OCI-LY7 (cell line): ENCODE measurements around the gene ETS2. TPM values are rescaled to one million over a fixed set of nuclear protein-coding genes. Genes with fewer than 3 reads are reported as not detected.

Experiments
- BruUV-seq: library from RNA; stranded (reverse); fragments of 400-500 nt; replicated peaks from 2 replicates; lab custom pipeline; 2021; lab: Mats Ljungman, UMichigan
- CTCF ChIA-PET: fragments of 300-600 bp; sonication (Branson Sonifier 250); formaldehyde crosslinking; loops from one replicate; lab custom pipeline; 2022; ENCODE audit warnings: antibody characterized with exemption; ENCODE audit not compliant: unreplicated experiment; lab: Charles Lee
- POLR2A ChIA-PET: fragments of 300-600 bp; sonication (Branson Sonifier 250); formaldehyde crosslinking; loops from one replicate; lab custom pipeline; 2022; ENCODE audit warnings: antibody characterized with exemption; lab: Charles Lee
- DNase-seq: peaks from one replicate; pipeline ENCODE4 v3.0.0-alpha.2; 2015; ENCODE audit warnings: low spot score
- H2AFZ ChIP-seq: fragments of 200-600 bp; sonication (generic), shearing (Covaris generic); 2 replicates; pipeline ENCODE4 v1.6.1; 2014; ENCODE audit warnings: mild to moderate bottlenecking, antibody characterized with exemption, low read length, moderate library complexity
- H3K27ac ChIP-seq: fragments of 200-600 bp; sonication (generic); 2 replicates; pipeline ENCODE4 v1.5.1; 2014; ENCODE audit warnings: mixed run types, low read depth, mild to moderate bottlenecking, moderate library complexity, low read length, inconsistent platforms; ENCODE audit not compliant: poor library complexity, severe bottlenecking
- H3K36me3 ChIP-seq: fragments of 200-600 bp; sonication (generic); 2 replicates; pipeline ENCODE4 v1.6.1; 2014; ENCODE audit warnings: mild to moderate bottlenecking, antibody characterized with exemption, low read length, moderate library complexity, mixed read lengths; ENCODE audit not compliant: insufficient read depth
- H3K4me1 ChIP-seq: fragments of 200-600 bp; sonication (generic); 2 replicates; pipeline ENCODE4 v1.5.1; 2014; ENCODE audit warnings: mild to moderate bottlenecking, low read length; ENCODE audit not compliant: insufficient read depth, poor library complexity, severe bottlenecking
- H3K4me2 ChIP-seq: fragments of 200-600 bp; sonication (generic); 2 replicates; pipeline ENCODE4 v1.6.1; 2014; ENCODE audit warnings: mild to moderate bottlenecking, low read length
- H3K4me3 ChIP-seq: fragments of 200-600 bp; sonication (generic); 2 replicates; pipeline ENCODE4 v1.5.1; 2014; ENCODE audit warnings: mild to moderate bottlenecking, low read depth, low read length; ENCODE audit not compliant: poor library complexity, severe bottlenecking
- H3K79me2 ChIP-seq: fragments of 200-600 bp; sonication (generic); 2 replicates; pipeline ENCODE4 v1.6.1; 2016; ENCODE audit warnings: low read depth, mild to moderate bottlenecking, low read length, moderate library complexity, mixed read lengths; ENCODE audit not compliant: insufficient read depth
- H3K9me2 ChIP-seq: fragments of 200-600 bp; sonication (generic); 2 replicates; pipeline ENCODE4 v1.6.1; 2016; ENCODE audit warnings: mild to moderate bottlenecking, low read length, mixed read lengths; ENCODE audit not compliant: insufficient read depth
- H3K9me3 ChIP-seq: fragments of 200-600 bp; sonication (generic); 2 replicates; pipeline ENCODE4 v1.6.1; 2014; ENCODE audit warnings: mild to moderate bottlenecking, mixed run types, low read length, mixed read lengths
- H4K20me1 ChIP-seq: fragments of 200-600 bp; sonication (generic); 2 replicates; pipeline ENCODE4 v1.6.1; 2014; ENCODE audit warnings: mild to moderate bottlenecking, antibody characterized with exemption, low read length, moderate library complexity, mixed read lengths; ENCODE audit not compliant: insufficient read depth
- CTCF ChIP-seq: fragments of 200-600 bp; sonication (generic); conservative IDR thresholded peaks from 2 replicates; pipeline ENCODE4 v1.5.1; 2014; ENCODE audit warnings: mild to moderate bottlenecking, antibody characterized with exemption, low read length, moderate library complexity, mixed read lengths
- EZH2phosphoT487 ChIP-seq: fragments of 200-600 bp; sonication (generic); IDR thresholded peaks from 2 replicates; pipeline ENCODE4 v1.6.1; 2018; ENCODE audit warnings: low read depth, borderline replicate concordance, mild to moderate bottlenecking, mixed run types, antibody characterized with exemption, low read length, moderate library complexity, mixed read lengths
- intact Hi-C: fragments of 100-400 bp; cut with micrococcal nuclease; formaldehyde crosslinking; loops from one replicate; pipeline ENCODE4 v1.10.0; 2022; ENCODE audit not compliant: unreplicated experiment
- total RNA-seq, 2 experiments: library from RNA; depleted of rRNA in 1 of 2; stranded (reverse); fragments of >200 nt in 1 of 2; shearing (Covaris generic) in 1 of 2; gene quantifications; 2 replicates each; pipeline ENCODE4 v1.2.3, GENCODE V29; 2014 to 2022

ETS2 gene
- total RNA-seq, 2 experiments from 2014 or later, result 9.8 to 24.1 TPM

DNA sequence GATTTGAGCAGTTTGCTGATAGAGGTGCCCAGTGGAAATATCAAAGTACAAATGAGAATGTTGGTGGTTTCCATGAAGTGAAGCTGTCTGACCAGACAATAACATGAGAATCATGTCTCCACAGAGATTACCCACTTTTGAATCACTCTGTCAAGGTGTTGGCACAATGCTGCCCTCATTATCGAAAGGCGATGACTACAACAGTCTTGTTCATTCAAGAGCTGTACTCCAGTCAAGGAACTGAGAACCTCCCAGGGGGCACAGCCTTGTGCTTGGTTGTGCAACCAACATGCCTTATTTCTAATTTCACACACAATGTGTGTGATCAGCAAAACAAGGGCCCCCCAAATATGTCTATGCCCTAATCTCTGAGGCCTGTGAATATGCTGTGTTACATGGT lies 35.7 kb downstream of the ETS2 start:
- H3K9me3 ChIP-seq, result no peaks in the 10 kb centered on the region
- TF ChIP-seq CTCF, result no peak
- TF ChIP-seq EZH2phosphoT487, result no peak
- CTCF ChIA-PET, result no interaction called here
- no peak overlapping the region for H3K4me2 ChIP-seq
- no TSS peak for BruUV-seq
- H3K4me1 ChIP-seq, result no peaks in the 10 kb centered on the region
- no peaks in the 10 kb centered on the region for H3K9me2 ChIP-seq
- DNase-seq, result no peak
- H3K36me3 ChIP-seq, result no peaks in the 10 kb centered on the region
- intact Hi-C loops, result no loop called here
- no peak overlapping the region for H3K4me3 ChIP-seq
- H2AFZ ChIP-seq, result no peak overlapping the region
- POLR2A ChIA-PET, result interaction anchor here (1.7 kb wide), 1 partner anchor 9 kb away, joined by 5 read pairs; no protein-coding TSS in a partner anchor
- no peak overlapping the region for H3K27ac ChIP-seq
- H4K20me1 ChIP-seq, result no peaks in the 10 kb centered on the region
- H3K79me2 ChIP-seq, result no peaks in the 10 kb centered on the region

- Histone ChIP-seq H3K27ac (no peak overlapping the region), H3K4me3 (no peak overlapping the region), H3K9me2 (no peaks in the 10 kb centered on the region), H3K79me2 (no peaks in the 10 kb centered on the region), H4K20me1 (no peaks in the 10 kb centered on the region), H3K36me3 (no peaks in the 10 kb centered on the region), H3K9me3 (no peaks in the 10 kb centered on the region), H2AFZ (no peak overlapping the region), H3K4me1 (no peaks in the 10 kb centered on the region), H3K4me2 (no peak overlapping the region)
- ChIA-PET CTCF (no interaction called here), POLR2A (interaction anchor here (1.7 kb wide), 1 partner anchor 10 kb away, joined by 5 read pairs; no protein-coding TSS in a partner anchor)
- no peak for DNase-seq
- intact Hi-C loops, result no loop called here
- no TSS peak for BruUV-seq
- no peak for TF ChIP-seq CTCF
These were observed 36.4 kb downstream of the ETS2 start for GRCh38 chr21:38842079-38842478.

DNA sequence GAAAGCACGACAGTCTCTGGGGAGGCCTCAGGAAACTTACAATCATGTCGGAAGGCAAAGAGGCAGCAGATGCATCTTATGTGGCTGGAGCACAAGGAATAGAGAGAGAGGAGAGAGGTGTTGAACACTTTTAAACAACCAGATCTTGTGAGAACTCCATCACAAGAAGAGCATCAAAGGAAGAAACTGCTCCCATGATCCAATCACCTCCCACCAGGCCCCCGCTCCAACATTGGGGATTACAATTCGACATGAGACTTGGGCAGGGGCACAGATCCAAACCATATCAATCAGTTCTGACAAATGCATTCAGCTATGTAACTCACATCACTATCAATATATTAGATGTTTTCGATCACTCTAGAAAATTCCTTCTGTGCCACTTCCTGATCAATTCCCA lies 37.6 kb downstream of the ETS2 start:
- POLR2A ChIA-PET, result no interaction called here
- Histone ChIP-seq H4K20me1 (no peaks in the 10 kb centered on the region), H3K4me3 (no peak overlapping the region), H2AFZ (no peak overlapping the region), H3K9me3 (no peaks in the 10 kb centered on the region), H3K36me3 (no peaks in the 10 kb centered on the region), H3K27ac (no peak overlapping the region), H3K4me1 (no peaks in the 10 kb centered on the region), H3K9me2 (no peaks in the 10 kb centered on the region), H3K79me2 (no peaks in the 10 kb centered on the region), H3K4me2 (no peak overlapping the region)
- no TSS peak for BruUV-seq
- no peak for DNase-seq
- TF ChIP-seq CTCF, result no peak
- no peak for TF ChIP-seq EZH2phosphoT487
- intact Hi-C loops, result no loop called here
- CTCF ChIA-PET, result no interaction called here
